ENCODE data around the gene SVIL. TPM values are rescaled to one million over a fixed set of nuclear protein-coding genes. Genes with fewer than 3 reads are reported as not detected.

Gene SVIL
- total and polyA plus RNA-seq, 2 of the 13 experiments (the other 11 are each of a cell fraction or from before 2014, with no cell fraction given), result 3.9 to 12.1 TPM

DNA sequence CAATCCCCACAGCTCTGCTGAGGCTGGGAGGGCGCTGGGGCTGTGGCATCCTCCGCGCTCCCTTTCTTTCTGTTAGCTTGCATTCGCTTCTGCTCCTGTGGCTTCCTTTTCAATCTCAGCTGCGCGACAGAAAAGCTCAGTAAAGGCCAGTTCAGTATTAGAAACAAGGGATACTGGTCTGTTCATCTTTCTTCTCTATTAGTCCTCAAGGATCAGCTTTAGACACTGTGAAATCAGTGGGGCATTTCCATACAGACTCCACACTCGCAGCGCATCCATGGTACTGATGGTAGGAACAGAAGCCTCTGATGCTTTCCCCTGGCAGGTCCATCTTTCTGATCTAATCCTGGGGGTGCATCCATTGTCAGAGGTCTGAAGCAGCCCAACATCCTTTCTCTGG lies 182.2 kb downstream of the SVIL start (continued):
- TF ChIP-seq HINFP (CRISPR knock-in tag; IDR thresholded peaks at IDR 0.05; ENCODE audit: low read depth) (no peak), MAZ (IDR thresholded peaks at IDR 0.05; ENCODE audit: borderline replicate concordance, low read depth, low read length) (no peak), MAZ (CRISPR knock-in tag; IDR thresholded peaks at IDR 0.05; ENCODE audit: low read depth) (no peak)
- TF ChIP-seq, protein P1, sequence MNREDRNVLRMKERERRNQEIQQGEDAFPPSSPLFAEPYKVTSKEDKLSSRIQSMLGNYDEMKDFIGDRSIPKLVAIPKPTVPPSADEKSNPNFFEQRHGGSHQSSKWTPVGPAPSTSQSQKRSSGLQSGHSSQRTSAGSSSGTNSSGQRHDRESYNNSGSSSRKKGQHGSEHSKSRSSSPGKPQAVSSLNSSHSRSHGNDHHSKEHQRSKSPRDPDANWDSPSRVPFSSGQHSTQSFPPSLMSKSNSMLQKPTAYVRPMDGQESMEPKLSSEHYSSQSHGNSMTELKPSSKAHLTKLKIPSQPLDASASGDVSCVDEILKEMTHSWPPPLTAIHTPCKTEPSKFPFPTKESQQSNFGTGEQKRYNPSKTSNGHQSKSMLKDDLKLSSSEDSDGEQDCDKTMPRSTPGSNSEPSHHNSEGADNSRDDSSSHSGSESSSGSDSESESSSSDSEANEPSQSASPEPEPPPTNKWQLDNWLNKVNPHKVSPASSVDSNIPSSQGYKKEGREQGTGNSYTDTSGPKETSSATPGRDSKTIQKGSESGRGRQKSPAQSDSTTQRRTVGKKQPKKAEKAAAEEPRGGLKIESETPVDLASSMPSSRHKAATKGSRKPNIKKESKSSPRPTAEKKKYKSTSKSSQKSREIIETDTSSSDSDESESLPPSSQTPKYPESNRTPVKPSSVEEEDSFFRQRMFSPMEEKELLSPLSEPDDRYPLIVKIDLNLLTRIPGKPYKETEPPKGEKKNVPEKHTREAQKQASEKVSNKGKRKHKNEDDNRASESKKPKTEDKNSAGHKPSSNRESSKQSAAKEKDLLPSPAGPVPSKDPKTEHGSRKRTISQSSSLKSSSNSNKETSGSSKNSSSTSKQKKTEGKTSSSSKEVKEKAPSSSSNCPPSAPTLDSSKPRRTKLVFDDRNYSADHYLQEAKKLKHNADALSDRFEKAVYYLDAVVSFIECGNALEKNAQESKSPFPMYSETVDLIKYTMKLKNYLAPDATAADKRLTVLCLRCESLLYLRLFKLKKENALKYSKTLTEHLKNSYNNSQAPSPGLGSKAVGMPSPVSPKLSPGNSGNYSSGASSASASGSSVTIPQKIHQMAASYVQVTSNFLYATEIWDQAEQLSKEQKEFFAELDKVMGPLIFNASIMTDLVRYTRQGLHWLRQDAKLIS (CRISPR knock-in tag; IDR thresholded peaks at IDR 0.05), result no peak
- TF ChIP-seq, protein P2, sequence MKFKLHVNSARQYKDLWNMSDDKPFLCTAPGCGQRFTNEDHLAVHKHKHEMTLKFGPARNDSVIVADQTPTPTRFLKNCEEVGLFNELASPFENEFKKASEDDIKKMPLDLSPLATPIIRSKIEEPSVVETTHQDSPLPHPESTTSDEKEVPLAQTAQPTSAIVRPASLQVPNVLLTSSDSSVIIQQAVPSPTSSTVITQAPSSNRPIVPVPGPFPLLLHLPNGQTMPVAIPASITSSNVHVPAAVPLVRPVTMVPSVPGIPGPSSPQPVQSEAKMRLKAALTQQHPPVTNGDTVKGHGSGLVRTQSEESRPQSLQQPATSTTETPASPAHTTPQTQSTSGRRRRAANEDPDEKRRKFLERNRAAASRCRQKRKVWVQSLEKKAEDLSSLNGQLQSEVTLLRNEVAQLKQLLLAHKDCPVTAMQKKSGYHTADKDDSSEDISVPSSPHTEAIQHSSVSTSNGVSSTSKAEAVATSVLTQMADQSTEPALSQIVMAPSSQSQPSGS (CRISPR knock-in tag; IDR thresholded peaks at IDR 0.05), result no peak
- TF ChIP-seq, protein P3, sequence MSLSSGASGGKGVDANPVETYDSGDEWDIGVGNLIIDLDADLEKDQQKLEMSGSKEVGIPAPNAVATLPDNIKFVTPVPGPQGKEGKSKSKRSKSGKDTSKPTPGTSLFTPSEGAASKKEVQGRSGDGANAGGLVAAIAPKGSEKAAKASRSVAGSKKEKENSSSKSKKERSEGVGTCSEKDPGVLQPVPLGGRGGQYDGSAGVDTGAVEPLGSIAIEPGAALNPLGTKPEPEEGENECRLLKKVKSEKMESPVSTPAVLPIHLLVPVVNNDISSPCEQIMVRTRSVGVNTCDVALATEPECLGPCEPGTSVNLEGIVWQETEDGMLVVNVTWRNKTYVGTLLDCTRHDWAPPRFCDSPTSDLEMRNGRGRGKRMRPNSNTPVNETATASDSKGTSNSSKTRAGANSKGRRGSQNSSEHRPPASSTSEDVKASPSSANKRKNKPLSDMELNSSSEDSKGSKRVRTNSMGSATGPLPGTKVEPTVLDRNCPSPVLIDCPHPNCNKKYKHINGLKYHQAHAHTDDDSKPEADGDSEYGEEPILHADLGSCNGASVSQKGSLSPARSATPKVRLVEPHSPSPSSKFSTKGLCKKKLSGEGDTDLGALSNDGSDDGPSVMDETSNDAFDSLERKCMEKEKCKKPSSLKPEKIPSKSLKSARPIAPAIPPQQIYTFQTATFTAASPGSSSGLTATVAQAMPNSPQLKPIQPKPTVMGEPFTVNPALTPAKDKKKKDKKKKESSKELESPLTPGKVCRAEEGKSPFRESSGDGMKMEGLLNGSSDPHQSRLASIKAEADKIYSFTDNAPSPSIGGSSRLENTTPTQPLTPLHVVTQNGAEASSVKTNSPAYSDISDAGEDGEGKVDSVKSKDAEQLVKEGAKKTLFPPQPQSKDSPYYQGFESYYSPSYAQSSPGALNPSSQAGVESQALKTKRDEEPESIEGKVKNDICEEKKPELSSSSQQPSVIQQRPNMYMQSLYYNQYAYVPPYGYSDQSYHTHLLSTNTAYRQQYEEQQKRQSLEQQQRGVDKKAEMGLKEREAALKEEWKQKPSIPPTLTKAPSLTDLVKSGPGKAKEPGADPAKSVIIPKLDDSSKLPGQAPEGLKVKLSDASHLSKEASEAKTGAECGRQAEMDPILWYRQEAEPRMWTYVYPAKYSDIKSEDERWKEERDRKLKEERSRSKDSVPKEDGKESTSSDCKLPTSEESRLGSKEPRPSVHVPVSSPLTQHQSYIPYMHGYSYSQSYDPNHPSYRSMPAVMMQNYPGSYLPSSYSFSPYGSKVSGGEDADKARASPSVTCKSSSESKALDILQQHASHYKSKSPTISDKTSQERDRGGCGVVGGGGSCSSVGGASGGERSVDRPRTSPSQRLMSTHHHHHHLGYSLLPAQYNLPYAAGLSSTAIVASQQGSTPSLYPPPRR (CRISPR knock-in tag; IDR thresholded peaks at IDR 0.05; ENCODE audit: borderline replicate concordance), result no peak
